Kidney epithelial cell (primary cell): ENCODE results near the gene DNAJC4. TPM values are rescaled to one million over a fixed set of nuclear protein-coding genes. Genes with fewer than 3 reads are reported as not detected.
A peak's percentile ranks its signal among the peaks of the same experiment; 100 is the strongest.

Experiments used
- DNase-seq: peaks from one replicate; pipeline ENCODE4 v3.0.0-alpha.2; 2010; ENCODE audit warnings: low read depth
- H3K27me3 ChIP-seq: 2 replicates; pipeline ENCODE4 v1.6.0; 2011; ENCODE audit warnings: low read length; ENCODE audit not compliant: control insufficient read depth, insufficient read depth
- H3K36me3 ChIP-seq: 2 replicates; pipeline ENCODE4 v1.5.1; 2011; ENCODE audit warnings: low read length; ENCODE audit not compliant: control insufficient read depth, insufficient read depth
- H3K4me3 ChIP-seq: 2 replicates; pipeline ENCODE4 v1.5.1; 2011; ENCODE audit warnings: low read depth, mild to moderate bottlenecking, control low read depth, low read length
- total RNA-seq: library from RNA; depleted of rRNA; stranded (reverse); fragments of >200 nt; gene quantifications from 2 replicates; pipeline ENCODE4 v1.2.3, GENCODE V29; 2015
- TF ChIP-seq, protein P1 (sequence below): IDR thresholded peaks from 2 replicates; pipeline ENCODE4 v1.5.1; 2011; ENCODE audit warnings: mild to moderate bottlenecking, moderate library complexity, low read length, control low read depth, inconsistent platforms; ENCODE audit not compliant: insufficient read depth, poor library complexity, severe bottlenecking

Gene DNAJC4
- total RNA-seq, 1 donor from 2014 or later, result 14.8 TPM

GRCh38 chr11:64185693-64186491, 44.5 kb upstream of the DNAJC4 start, which contains the start of gene STIP1:
Gene STIP1 (plus strand): TSS chr11:64186171. CDS start chr11:64186262, 91 bp downstream.
- TF ChIP-seq, protein P1, sequence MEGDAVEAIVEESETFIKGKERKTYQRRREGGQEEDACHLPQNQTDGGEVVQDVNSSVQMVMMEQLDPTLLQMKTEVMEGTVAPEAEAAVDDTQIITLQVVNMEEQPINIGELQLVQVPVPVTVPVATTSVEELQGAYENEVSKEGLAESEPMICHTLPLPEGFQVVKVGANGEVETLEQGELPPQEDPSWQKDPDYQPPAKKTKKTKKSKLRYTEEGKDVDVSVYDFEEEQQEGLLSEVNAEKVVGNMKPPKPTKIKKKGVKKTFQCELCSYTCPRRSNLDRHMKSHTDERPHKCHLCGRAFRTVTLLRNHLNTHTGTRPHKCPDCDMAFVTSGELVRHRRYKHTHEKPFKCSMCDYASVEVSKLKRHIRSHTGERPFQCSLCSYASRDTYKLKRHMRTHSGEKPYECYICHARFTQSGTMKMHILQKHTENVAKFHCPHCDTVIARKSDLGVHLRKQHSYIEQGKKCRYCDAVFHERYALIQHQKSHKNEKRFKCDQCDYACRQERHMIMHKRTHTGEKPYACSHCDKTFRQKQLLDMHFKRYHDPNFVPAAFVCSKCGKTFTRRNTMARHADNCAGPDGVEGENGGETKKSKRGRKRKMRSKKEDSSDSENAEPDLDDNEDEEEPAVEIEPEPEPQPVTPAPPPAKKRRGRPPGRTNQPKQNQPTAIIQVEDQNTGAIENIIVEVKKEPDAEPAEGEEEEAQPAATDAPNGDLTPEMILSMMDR, result peak; percentile 49
- peak; percentile 99 for DNase-seq
- peak within 1 kb of the TSS; percentile 58 for H3K4me3 ChIP-seq
- H3K36me3 ChIP-seq, result no peaks in the 10 kb centered on the region
- H3K27me3 ChIP-seq, result no peaks in the 10 kb centered on the region

- H3K4me3 ChIP-seq, result no peak overlapping the region
- DNase-seq, result no peak
- no peaks in the 10 kb centered on the region for H3K27me3 ChIP-seq
- H3K36me3 ChIP-seq, result no peaks in the 10 kb centered on the region
- TF ChIP-seq, protein P1, result no peak
Observed at GRCh38 chr11:64186492-64187165, 43.7 kb upstream of the DNAJC4 start.

- Histone ChIP-seq H3K4me3 (no peak overlapping the region), H3K27me3 (no peaks in the 10 kb centered on the region), H3K36me3 (peaks cover 4% of the 10 kb centered on the region)
- TF ChIP-seq, protein P1, result no peak
- DNase-seq, result no peak
Observed at GRCh38 chr11:64192434-64192833, 37.9 kb upstream of the DNAJC4 start.

GRCh38 chr11:64196626-64197025, 33.7 kb upstream of the DNAJC4 start:
- no peak for DNase-seq
- no peaks in the 10 kb centered on the region for H3K27me3 ChIP-seq
- TF ChIP-seq, protein P1, result no peak
- peaks cover 5% of the 10 kb centered on the region for H3K36me3 ChIP-seq
- H3K4me3 ChIP-seq, result no peak overlapping the region

- Histone ChIP-seq H3K27me3 (no peaks in the 10 kb centered on the region), H3K4me3 (no peak overlapping the region), H3K36me3 (peaks cover 2% of the 10 kb centered on the region)
- TF ChIP-seq, protein P1, result no peak
- no peak for DNase-seq
Observed at GRCh38 chr11:64198511-64198910, 31.8 kb upstream of the DNAJC4 start.
